Left ventricle myocardium inferior (tissue), 1 donor: ENCODE results near the gene HS3ST5. TPM values are rescaled to one million over a fixed set of nuclear protein-coding genes. Genes with fewer than 3 reads are reported as not detected.

Experiments
- DNase-seq: peaks from one replicate; pipeline ENCODE4 v3.0.0-alpha.2; 2020
- H3K27ac ChIP-seq: fragments of 200-600 bp; replicated peaks from 2 replicates; pipeline ENCODE4 v1.8.0; 2021
- H3K27me3 ChIP-seq: fragments of 200-600 bp; 2 replicates; pipeline ENCODE4 v1.8.0; 2021; ENCODE audit warnings: low read depth
- H3K36me3 ChIP-seq: fragments of 200-600 bp; 2 replicates; pipeline ENCODE4 v1.8.0; 2021
- H3K4me1 ChIP-seq: fragments of 200-600 bp; 2 replicates; pipeline ENCODE4 v1.8.0; 2021
- H3K4me3 ChIP-seq: fragments of 200-600 bp; 2 replicates; pipeline ENCODE4 v1.8.0; 2021; ENCODE audit warnings: mild to moderate bottlenecking, moderate library complexity
- H3K9me3 ChIP-seq: fragments of 200-600 bp; replicated peaks from 2 replicates; pipeline ENCODE4 v1.8.0; 2021
- CTCF ChIP-seq: fragments of 200-600 bp; IDR thresholded peaks from 2 replicates; pipeline ENCODE4 v1.8.0; 2021; ENCODE audit warnings: antibody characterized with exemption, mild to moderate bottlenecking, borderline replicate concordance
- intact Hi-C: fragments of 100-400 bp; cut with micrococcal nuclease; formaldehyde crosslinking; loops from one replicate; pipeline ENCODE4 v1.11.0; 2022
- total RNA-seq: library from RNA; stranded (reverse); fragmentation: NEBNext Ultra II Directional; extraction: Animal tissue kit (Norgen Biotek cat#: 25700); gene quantifications from one replicate; pipeline ENCODE4 v1.2.1, GENCODE V29; 2021
- donor health status: DM: no; HTN: yes; CAD: no; lungs with severe emphysema.

The HS3ST5 gene
- total RNA-seq, 1 donor from 2014 or later, result not detected

DNA sequence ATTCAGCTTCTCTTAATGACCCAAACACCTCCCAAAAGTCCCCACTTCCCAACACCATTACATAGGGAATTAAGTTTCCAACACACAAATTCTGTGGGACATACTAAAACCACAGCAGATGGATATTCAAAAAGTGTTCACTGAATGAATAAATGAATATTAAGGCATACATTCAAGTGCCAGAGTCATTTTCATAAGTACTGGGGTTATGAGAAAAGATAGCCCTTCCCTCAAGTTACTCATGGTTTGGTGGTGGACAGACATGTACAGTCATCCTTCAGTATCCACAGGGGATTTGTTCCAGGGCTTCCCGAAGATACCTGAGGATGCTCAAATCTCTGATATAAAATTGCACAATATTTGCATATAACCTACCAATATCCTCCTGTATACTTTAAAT is 50.4 kb downstream of the HS3ST5 start:
- Histone ChIP-seq H3K9me3 (no peaks in the 10 kb centered on the region), H3K36me3 (no peaks in the 10 kb centered on the region), H3K4me1 (no peaks in the 10 kb centered on the region), H3K4me3 (no peak overlapping the region), H3K27me3 (no peaks in the 10 kb centered on the region), H3K27ac (no peak overlapping the region)
- DNase-seq, result no peak
- intact Hi-C loops, result no loop called here
- TF ChIP-seq CTCF, result no peak

DNA sequence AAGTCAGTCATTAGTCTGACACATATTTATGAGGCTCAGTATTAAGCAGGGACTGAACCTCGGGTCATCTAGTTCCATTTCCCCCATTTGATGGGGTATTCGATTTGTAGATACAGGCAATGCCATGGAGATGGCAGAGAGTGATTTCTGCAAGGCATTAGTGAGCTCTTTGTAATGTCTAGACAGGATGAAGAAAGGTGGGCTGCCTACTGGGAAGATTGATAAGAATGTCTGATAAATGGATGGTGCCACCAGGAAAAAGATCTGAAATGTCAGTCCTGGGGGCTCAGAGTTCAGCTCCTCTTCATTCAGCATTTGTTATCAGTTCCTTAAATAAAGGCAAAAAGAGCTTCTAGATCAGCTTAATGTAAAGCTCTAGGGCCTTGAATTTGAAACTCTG is 51.4 kb downstream of the HS3ST5 start:
- H3K4me3 ChIP-seq, result no peak overlapping the region
- intact Hi-C loops, result no loop called here
- no peak overlapping the region for H3K27ac ChIP-seq
- DNase-seq, result no peak
- no peaks in the 10 kb centered on the region for H3K9me3 ChIP-seq
- H3K27me3 ChIP-seq, result no peaks in the 10 kb centered on the region
- no peaks in the 10 kb centered on the region for H3K4me1 ChIP-seq
- H3K36me3 ChIP-seq, result no peaks in the 10 kb centered on the region
- no peak for TF ChIP-seq CTCF

DNA sequence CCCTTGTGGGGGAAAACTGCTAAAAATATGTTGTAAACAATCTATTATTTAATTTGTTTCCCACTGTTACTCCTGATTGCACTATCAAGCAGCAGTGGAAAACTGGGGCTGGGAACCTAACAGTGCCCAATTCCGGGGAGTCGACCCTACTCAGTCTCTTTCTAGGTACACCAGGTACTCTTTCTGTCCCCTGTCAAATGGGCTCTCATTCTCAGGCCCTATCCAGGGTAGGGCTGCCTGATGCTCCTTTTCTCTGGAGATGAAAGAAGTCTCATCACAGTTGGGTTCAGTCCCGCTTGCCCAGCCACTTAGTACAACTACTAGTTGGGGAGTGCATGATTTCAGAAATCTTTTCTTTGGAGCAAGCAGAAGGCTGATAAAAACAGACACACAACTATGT is 52.0 kb downstream of the HS3ST5 start:
- no peaks in the 10 kb centered on the region for H3K4me1 ChIP-seq
- no peak overlapping the region for H3K27ac ChIP-seq
- no peaks in the 10 kb centered on the region for H3K27me3 ChIP-seq
- no peaks in the 10 kb centered on the region for H3K9me3 ChIP-seq
- no peak for TF ChIP-seq CTCF
- no peak for DNase-seq
- H3K4me3 ChIP-seq, result no peak overlapping the region
- intact Hi-C loops, result no loop called here
- no peaks in the 10 kb centered on the region for H3K36me3 ChIP-seq

- no peak overlapping the region for H3K4me3 ChIP-seq
- DNase-seq, result no peak
- H3K27me3 ChIP-seq, result no peaks in the 10 kb centered on the region
- no peaks in the 10 kb centered on the region for H3K36me3 ChIP-seq
- no peak for TF ChIP-seq CTCF
- no peaks in the 10 kb centered on the region for H3K4me1 ChIP-seq
- H3K27ac ChIP-seq, result no peak overlapping the region
- intact Hi-C loops, result no loop called here
- H3K9me3 ChIP-seq, result no peaks in the 10 kb centered on the region
These were observed 53.9 kb downstream of the HS3ST5 start for GRCh38 chr6:114288701-114289495.

GRCh38 chr6:114287461-114287860 is 55.4 kb downstream of the HS3ST5 start:
- no peak for DNase-seq
- intact Hi-C loops, result no loop called here
- H3K27me3 ChIP-seq, result no peaks in the 10 kb centered on the region
- TF ChIP-seq CTCF, result no peak
- no peaks in the 10 kb centered on the region for H3K36me3 ChIP-seq
- no peaks in the 10 kb centered on the region for H3K4me1 ChIP-seq
- no peaks in the 10 kb centered on the region for H3K9me3 ChIP-seq
- no peak overlapping the region for H3K4me3 ChIP-seq
- H3K27ac ChIP-seq, result no peak overlapping the region
